RWPE2 (cell line): ENCODE measurements around the gene PXN.
A peak's percentile ranks its signal among the peaks of the same experiment; 100 is the strongest.

ENCODE experiments used
- ATAC-seq: fragments of 200-7000 bp; cut with Tn5 transposase; 3 replicates; pipeline ENCODE4 v1.9.1; 2021; ENCODE audit warnings: low read depth
- DNase-seq: peaks from one replicate; pipeline ENCODE4 v3.0.0-alpha.2; 2020; ENCODE audit warnings: low spot score
- H3K27ac ChIP-seq: fragments of 450-650 bp; 2 replicates; pipeline ENCODE4 v1.5.1; 2017; ENCODE audit warnings: mild to moderate bottlenecking; ENCODE audit not compliant: poor library complexity, severe bottlenecking
- H3K27me3 ChIP-seq: fragments of 250-450 bp; sonication (Bioruptor Pico); 2 replicates; pipeline ENCODE4 v1.5.1; 2021; ENCODE audit warnings: mild to moderate bottlenecking, moderate library complexity; ENCODE audit not compliant: insufficient read depth, poor library complexity, severe bottlenecking
- H3K36me3 ChIP-seq: fragments of 250-450 bp; sonication (Bioruptor Pico); 2 replicates; pipeline ENCODE4 v1.5.1; 2020; ENCODE audit warnings: low read depth, mild to moderate bottlenecking, moderate library complexity
- H3K4me1 ChIP-seq: fragments of 250-450 bp; sonication (Bioruptor Pico); 2 replicates; pipeline ENCODE4 v1.5.1; 2021; ENCODE audit warnings: mild to moderate bottlenecking, moderate library complexity; ENCODE audit not compliant: insufficient read depth, poor library complexity, severe bottlenecking
- H3K4me3 ChIP-seq: fragments of 250-450 bp; sonication (Bioruptor Pico); 2 replicates; pipeline ENCODE4 v1.5.1; 2021; ENCODE audit warnings: mild to moderate bottlenecking, moderate library complexity; ENCODE audit not compliant: severe bottlenecking
- H3K9me3 ChIP-seq: fragments of 250-450 bp; sonication (Bioruptor Pico); 2 replicates; pipeline ENCODE4 v1.5.1; 2021; ENCODE audit warnings: mild to moderate bottlenecking, moderate library complexity; ENCODE audit not compliant: severe bottlenecking
- TF ChIP-seq, protein P1 (sequence below): fragments of 450-650 bp; IDR thresholded peaks from one replicate; pipeline ENCODE4 v1.5.1; 2017; ENCODE audit warnings: mild to moderate bottlenecking, moderate library complexity; ENCODE audit not compliant: poor library complexity, severe bottlenecking

The PXN gene

DNA sequence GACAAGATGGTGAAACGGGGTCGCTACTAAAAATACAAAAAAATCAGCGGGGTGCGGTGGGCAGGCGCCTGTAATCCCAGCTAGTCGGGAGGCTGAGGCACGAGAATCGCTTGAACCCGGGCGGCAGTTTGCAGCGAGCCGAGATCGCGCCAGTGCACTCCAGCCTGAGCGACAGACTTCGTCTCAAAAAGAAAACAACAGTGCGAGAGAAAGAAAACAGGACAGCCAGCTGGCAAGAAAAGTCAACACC lies 26.8 kb upstream of the PXN start:
- peak overlapping the region; percentile 93 for H3K27ac ChIP-seq
- no peaks in the 10 kb centered on the region for H3K27me3 ChIP-seq
- no peaks in the 10 kb centered on the region for H3K36me3 ChIP-seq
- H3K4me1 ChIP-seq = peaks cover 5% of the 10 kb centered on the region
- TF ChIP-seq, protein P1, sequence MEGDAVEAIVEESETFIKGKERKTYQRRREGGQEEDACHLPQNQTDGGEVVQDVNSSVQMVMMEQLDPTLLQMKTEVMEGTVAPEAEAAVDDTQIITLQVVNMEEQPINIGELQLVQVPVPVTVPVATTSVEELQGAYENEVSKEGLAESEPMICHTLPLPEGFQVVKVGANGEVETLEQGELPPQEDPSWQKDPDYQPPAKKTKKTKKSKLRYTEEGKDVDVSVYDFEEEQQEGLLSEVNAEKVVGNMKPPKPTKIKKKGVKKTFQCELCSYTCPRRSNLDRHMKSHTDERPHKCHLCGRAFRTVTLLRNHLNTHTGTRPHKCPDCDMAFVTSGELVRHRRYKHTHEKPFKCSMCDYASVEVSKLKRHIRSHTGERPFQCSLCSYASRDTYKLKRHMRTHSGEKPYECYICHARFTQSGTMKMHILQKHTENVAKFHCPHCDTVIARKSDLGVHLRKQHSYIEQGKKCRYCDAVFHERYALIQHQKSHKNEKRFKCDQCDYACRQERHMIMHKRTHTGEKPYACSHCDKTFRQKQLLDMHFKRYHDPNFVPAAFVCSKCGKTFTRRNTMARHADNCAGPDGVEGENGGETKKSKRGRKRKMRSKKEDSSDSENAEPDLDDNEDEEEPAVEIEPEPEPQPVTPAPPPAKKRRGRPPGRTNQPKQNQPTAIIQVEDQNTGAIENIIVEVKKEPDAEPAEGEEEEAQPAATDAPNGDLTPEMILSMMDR = no peak
- H3K9me3 ChIP-seq = no peaks in the 10 kb centered on the region
- H3K4me3 ChIP-seq = peak overlapping the region; percentile 33
- DNase-seq (no peak), ATAC-seq (peak; percentile 0)

DNA sequence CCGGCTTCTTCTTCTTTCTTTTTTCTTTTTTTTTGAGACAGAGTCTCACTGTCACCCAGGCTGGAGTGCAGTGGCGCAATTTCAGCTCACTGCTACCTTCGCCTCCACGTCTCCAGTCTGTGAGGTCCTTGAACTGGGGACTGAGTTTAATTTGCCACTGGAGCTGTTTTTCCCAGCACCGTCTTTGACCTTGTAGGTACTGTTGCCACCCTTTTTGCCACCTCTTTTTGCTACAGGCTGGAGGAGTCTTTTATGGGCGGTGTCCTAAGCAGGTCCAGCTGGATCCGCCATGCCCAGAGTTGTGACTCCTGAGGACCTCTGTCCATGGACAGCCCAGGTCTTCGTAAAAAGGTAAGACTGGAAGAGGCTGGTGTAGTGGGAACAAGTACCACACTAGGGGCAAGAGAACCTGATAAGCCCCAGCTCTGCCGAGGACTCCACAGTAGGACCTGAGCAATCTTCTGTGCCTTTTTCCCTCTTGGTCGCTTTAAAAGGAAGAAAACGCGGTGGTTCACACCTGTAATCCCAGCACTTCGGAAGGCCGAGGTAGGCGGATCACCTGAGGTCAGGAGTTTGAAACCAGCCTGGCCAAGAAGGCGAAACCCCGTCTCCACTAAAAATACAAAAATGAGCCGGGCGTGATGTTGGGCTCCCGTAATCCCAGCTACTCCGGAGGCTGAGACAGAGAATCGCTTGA lies 25.2 kb upstream of the PXN start:
- TF ChIP-seq, protein P1 = no peak

DNA sequence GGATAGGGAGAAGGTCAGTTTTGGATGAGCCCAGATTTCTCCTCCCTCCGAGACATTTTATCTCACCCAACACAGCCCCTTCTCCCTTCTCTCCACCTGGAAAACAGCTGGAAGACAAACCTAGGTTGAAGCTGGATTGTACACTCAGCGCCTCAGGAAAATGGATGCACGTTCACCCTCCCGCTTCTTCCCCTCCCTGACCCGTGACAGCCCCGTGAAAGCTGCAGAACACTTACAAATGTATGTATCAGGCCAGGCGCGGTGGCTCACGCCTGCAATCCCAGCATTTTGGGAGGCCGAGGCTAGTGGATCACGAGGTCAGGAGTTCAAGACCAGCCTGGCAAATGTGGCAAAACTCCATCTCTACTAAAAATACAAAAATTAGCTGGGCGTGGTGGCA lies 22.0 kb upstream of the PXN start:
- TF ChIP-seq, protein P1 = no peak
- Histone ChIP-seq H3K4me1 (peaks cover 3% of the 10 kb centered on the region), H3K36me3 (no peaks in the 10 kb centered on the region), H3K9me3 (no peaks in the 10 kb centered on the region), H3K27ac (peak overlapping the region; percentile 6), H3K4me3 (no peak overlapping the region), H3K27me3 (no peaks in the 10 kb centered on the region)
- DNase-seq (no peak), ATAC-seq (no peak)

More for the DNA sequence above, 25.2 kb upstream of the PXN start:
- Histone ChIP-seq H3K4me1 (peaks cover 8% of the 10 kb centered on the region), H3K36me3 (no peaks in the 10 kb centered on the region), H3K9me3 (no peaks in the 10 kb centered on the region), H3K27ac (peak overlapping the region; percentile 93), H3K4me3 (peak overlapping the region; percentile 12), H3K27me3 (no peaks in the 10 kb centered on the region)
- ATAC-seq (no peak), DNase-seq (no peak)

DNA sequence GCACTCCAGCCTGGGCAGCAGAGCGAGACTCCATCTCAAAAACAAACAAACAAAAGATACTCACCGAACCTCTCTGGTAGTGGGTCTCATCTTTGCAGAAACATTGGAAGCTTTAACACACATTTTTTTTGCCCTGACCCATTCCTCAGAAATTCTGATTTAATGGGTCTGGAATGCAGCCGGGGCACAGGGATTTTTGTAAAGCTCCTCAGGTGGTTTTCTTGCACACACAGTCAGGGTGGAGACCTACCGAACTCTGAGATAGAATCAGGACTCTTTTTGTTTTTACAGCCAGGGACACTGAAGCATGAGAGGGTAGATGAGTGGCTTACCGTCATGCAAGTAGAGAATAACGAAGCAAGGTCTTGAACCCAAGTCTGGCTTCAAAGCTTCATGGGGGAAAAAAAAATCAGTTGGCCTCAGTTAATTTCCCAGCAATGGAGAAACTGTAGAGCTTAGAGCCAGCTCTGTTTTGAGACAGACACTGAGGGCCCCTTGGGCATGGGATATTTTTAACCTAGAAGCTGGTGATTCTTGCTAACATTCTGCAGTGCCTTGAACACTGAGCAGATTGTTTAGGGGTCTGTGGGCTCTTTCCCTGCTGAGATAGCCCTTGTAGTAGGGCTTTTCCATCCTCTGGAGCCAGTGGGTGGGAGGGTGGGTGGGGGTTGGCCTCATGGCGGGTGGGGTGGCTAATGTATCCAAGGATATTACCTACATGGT lies 21.4 kb upstream of the PXN start:
- H3K9me3 ChIP-seq = no peaks in the 10 kb centered on the region
- 0 out of 3 replicates have a peak, but pooled peaks have one; percentile 7 for ATAC-seq
- H3K27ac ChIP-seq = peak overlapping the region; percentile 6
- no peak overlapping the region for H3K4me3 ChIP-seq
- no peak for DNase-seq
- no peaks in the 10 kb centered on the region for H3K36me3 ChIP-seq
- TF ChIP-seq, protein P1 = no peak
- peaks cover 3% of the 10 kb centered on the region for H3K4me1 ChIP-seq
- no peaks in the 10 kb centered on the region for H3K27me3 ChIP-seq

DNA sequence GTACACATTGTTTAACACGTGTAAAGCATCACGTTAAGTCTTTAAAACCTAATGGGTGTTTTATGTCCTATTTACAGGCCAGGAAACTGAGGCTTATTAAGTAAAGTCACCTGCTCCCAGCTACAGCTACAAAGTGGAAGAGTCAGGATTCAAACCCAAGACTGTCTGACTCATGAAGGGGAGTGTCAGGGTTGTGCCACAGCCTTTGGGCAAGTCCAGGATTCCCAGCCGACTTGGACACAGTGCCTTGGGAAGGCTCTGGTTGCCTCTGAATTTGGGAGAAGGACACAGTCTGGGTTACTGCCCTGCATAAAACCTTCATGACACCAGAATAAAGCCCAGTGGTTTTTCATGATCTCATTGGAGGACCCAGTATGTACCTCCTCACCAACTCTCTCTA lies 18.9 kb upstream of the PXN start:
- TF ChIP-seq, protein P1 = no peak
- DNase-seq (no peak), ATAC-seq (no peak; the same call in 2 of the 3 replicates)
- Histone ChIP-seq H3K4me1 (peaks cover 3% of the 10 kb centered on the region), H3K36me3 (no peaks in the 10 kb centered on the region), H3K27ac (no peak overlapping the region), H3K4me3 (no peak overlapping the region), H3K9me3 (no peaks in the 10 kb centered on the region), H3K27me3 (no peaks in the 10 kb centered on the region)
